Lower leg skin (tissue), 4 donors: ENCODE measurements around the gene TUBA1A. TPM values are rescaled to one million over a fixed set of nuclear protein-coding genes. Genes with fewer than 3 reads are reported as not detected.
"Not testable (repeated sequence)": the region's sequence is repeated elsewhere in the genome, so short reads cannot be mapped to it uniquely, and the experiment has no call there.

Experiments
- DNase-seq, 2 donors: peaks; one replicate each; pipeline ENCODE4 v3.0.0-alpha.2; 2019; ENCODE audit warnings: low spot score in 2 of 2
- H3K4me3 ChIP-seq: fragments of 200-600 bp; sonication (generic); 2 replicates; pipeline ENCODE4 v1.5.1; 2017; ENCODE audit warnings: mild to moderate bottlenecking, low read depth; ENCODE audit not compliant: poor library complexity, severe bottlenecking
- POLR2A ChIP-seq, 2 donors: fragments of 450-650 bp; IDR thresholded peaks; one replicate each; pipeline ENCODE4 v1.6.1; 2016 to 2017; ENCODE audit warnings: antibody characterized with exemption in 2 of 2, mild to moderate bottlenecking in 1 of 2, moderate library complexity in 1 of 2
- WGBS, 2 donors: methylation state at CpG; one replicate each; pipeline ENCODE4 v1.1.5; 2018; 5-methylcytosine and 5-hydroxymethylcytosine counted together
- intact Hi-C: fragments of 100-400 bp; cut with DNase I; formaldehyde crosslinking; loops from one replicate; pipeline ENCODE4 v1.15.0; 2023; ENCODE audit warnings: low total_unique reads
- total RNA-seq, 4 donors: library from RNA; depleted of rRNA; stranded (reverse); fragments of >200 nt; gene quantifications; one replicate each; pipeline ENCODE4 v1.1.0, GENCODE V29; 2016
- TF ChIP-seq, protein P1 (sequence below), 3 donors: fragments of 450-650 bp; IDR thresholded peaks; one replicate each; pipeline ENCODE4 v1.5.1; 2016; ENCODE audit warnings: antibody characterized with exemption in 3 of 3, mild to moderate bottlenecking in 3 of 3, moderate library complexity in 2 of 3

The TUBA1A gene
- total RNA-seq, 4 donors from 2014 or later: 68.0 to 137 (median 108) TPM

DNA sequence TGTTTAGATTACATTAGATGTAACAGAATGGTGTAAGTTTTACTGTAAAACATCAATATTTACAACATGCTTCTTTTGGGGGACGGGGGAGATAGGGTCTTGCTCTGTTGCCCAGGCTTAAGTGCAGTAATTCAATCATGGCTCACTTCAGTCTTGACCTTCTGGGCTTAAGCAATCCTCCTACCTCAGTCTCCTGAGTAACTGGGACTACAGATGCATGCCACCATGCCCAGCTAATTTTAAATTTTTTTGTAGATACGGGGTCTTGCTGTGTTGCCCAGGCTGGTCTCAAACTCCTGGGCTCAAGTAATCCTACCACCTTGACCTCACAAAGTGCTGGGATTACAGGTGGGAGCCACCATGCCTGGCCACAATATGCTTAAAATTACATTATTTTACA is 23.8 kb downstream of the TUBA1A start:
- H3K4me3 ChIP-seq: no peak overlapping the region
- no peak for DNase-seq
- 94% methylated on average over 2 of the region's 2 CpGs for WGBS, 2 donors
- intact Hi-C loops: no loop called here
- TF ChIP-seq, protein P1, sequence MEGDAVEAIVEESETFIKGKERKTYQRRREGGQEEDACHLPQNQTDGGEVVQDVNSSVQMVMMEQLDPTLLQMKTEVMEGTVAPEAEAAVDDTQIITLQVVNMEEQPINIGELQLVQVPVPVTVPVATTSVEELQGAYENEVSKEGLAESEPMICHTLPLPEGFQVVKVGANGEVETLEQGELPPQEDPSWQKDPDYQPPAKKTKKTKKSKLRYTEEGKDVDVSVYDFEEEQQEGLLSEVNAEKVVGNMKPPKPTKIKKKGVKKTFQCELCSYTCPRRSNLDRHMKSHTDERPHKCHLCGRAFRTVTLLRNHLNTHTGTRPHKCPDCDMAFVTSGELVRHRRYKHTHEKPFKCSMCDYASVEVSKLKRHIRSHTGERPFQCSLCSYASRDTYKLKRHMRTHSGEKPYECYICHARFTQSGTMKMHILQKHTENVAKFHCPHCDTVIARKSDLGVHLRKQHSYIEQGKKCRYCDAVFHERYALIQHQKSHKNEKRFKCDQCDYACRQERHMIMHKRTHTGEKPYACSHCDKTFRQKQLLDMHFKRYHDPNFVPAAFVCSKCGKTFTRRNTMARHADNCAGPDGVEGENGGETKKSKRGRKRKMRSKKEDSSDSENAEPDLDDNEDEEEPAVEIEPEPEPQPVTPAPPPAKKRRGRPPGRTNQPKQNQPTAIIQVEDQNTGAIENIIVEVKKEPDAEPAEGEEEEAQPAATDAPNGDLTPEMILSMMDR (IDR thresholded peaks at IDR 0.05): no peak
- TF ChIP-seq POLR2A (IDR thresholded peaks at IDR 0.05): no peak

DNA sequence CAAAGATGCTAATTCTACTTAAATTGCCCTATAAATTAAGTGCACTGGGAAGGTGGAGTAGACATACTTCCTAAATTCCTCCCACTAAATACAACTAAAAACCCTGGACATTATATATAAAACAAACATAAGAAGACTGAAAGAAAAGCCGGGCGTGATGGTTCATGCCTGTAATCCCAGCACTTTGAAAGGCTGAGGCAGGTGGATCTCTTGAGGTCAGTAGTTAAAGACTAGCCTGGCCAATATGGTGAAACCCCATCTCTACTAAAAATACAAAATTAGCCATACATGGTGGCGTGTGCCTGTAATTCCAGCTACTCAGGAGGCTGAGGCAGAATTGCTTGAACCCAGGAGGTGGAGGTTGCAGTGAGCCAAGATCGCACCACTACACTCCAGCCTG is 27.0 kb downstream of the TUBA1A start:
- H3K4me3 ChIP-seq, intact Hi-C loops, DNase-seq: not testable (repeated sequence)
- WGBS, 2 donors: 95 to 96% methylated on average over 4 of the region's 4 CpGs

DNA sequence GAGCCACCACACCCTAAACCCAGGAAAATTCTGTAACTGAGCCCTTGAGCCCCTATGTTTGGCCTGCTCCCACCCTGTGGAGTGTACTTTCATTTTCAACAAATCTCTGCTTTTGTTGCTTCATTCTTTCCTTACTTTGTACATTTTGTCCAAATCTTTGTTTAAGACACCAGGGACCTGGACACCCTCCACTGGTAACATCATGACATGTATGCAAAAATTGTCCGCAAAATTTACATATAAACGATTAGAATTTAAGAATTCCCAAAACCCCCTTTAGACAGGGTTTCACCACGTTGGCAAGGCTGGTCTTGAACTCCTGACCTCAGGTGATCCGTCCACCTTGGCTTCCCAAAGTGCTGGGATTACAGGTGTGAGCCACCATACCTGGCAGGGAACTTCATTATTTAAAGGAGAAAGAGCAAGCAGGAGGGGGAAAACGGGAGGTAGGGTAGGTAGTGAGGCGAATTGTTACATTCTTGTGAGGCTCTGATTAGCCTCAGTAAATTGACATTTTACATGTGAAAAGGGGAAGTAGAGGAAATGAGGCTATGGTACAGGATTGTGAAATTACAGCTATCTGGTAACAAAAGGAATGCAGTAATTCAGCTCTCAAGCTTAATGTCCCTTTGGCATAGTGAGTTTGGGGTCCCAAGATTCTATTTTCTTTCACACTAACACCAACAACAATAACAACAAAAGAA is 27.6 kb downstream of the TUBA1A start:
- H3K4me3 ChIP-seq: no peak overlapping the region
- no peak for DNase-seq
- TF ChIP-seq, protein P1 (IDR thresholded peaks at IDR 0.05): no peak
- TF ChIP-seq POLR2A (IDR thresholded peaks at IDR 0.05): no peak
- WGBS, 2 donors: 66 to 75% methylated on average over 6 of the region's 6 CpGs
- intact Hi-C loops: no loop called here

DNA sequence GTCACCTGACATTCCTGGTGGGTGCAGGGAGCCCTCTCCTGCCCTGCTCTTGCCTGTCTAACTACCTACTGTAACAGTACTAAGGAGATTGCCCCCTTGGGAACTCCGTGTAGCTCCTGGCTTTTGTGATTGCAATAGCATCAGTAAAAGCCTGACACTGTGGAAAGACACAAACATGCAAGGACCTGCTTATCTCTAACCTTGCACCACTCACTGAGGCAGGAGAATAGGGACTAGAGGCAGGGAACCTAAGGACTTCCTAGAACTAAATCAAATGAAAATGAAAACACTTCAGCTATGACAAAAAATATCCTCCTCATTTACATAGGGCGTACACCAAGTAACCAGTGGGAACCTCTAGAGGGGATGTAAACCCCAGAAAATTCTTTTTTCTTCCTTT is 28.5 kb downstream of the TUBA1A start:
- no peak for DNase-seq
- WGBS, 2 donors: 77 to 78% methylated on average over 2 of the region's 2 CpGs
- intact Hi-C loops: no loop called here

DNA sequence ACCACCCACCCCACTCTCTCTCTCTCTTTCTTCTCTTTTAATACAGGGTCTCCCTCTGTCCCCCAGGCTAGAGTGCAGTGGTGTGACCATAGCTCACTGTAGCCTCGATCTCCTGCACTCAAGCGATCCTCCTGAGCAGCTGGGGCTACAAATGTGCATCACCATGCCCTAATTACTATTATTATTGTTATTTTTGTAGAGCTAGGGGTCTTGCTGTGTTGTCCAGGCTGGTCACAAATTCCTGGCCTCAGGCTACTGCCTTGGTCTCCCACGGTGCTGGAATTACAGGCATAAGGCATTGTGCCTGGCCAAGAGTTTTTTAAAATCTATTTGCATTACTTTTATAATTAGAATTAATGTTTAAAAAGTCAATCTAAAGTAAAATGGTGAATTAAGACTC is 34.7 kb downstream of the TUBA1A start:
- no peak overlapping the region for H3K4me3 ChIP-seq
- no peak for DNase-seq
- TF ChIP-seq, protein P1 (IDR thresholded peaks at IDR 0.05): no peak
- no peak for TF ChIP-seq POLR2A (IDR thresholded peaks at IDR 0.05)
- 65 to 89% methylated on average over 3 of the region's 3 CpGs for WGBS, 2 donors
- intact Hi-C loops: no loop called here

More for the DNA sequence above, 28.5 kb downstream of the TUBA1A start:
- no peak overlapping the region for H3K4me3 ChIP-seq
- TF ChIP-seq, protein P1 (IDR thresholded peaks at IDR 0.05): no peak
- no peak for TF ChIP-seq POLR2A (IDR thresholded peaks at IDR 0.05)

DNA sequence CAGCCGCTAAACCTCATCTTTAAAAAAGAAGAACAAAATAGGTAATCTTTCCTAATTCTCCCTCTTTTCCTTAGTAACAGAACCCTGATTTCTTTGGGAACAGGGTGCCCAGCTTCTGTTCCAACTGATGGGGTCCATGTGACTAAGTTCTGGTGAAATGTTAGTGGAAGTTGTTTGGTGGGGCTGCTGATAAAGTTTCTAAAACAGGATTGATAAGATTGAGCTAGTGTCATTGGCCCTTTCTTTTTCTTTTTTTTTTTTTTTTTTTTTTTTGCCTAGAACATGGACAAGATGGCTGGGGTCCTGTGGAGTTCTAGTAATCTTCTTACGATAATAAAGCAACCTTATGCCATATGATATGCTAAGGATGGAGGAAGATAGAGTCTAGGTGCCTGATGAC is 41.5 kb downstream of the TUBA1A start:
- WGBS, 2 donors: 95 to 100% methylated on average over 2 of the region's 2 CpGs
- DNase-seq: no peak
- no peak for TF ChIP-seq POLR2A (IDR thresholded peaks at IDR 0.05)
- TF ChIP-seq, protein P1 (IDR thresholded peaks at IDR 0.05): no peak
- intact Hi-C loops: no loop called here
- no peak overlapping the region for H3K4me3 ChIP-seq
